ENCODE measurements around the gene USP34. TPM values are rescaled to one million over a fixed set of nuclear protein-coding genes. Genes with fewer than 3 reads are reported as not detected.

The USP34 gene
- total and polyA plus RNA-seq, 9 of the 15 experiments (the other 6 are each of a cell fraction or from before 2014, with no cell fraction given): 19.8 to 108 (median 67.8) TPM

- BruUV-seq (replicated peaks): no TSS peak
- DNase-seq (ENCODE audit: extremely low read depth in 1 of 4, low spot score in 3 of 4): no peak
- peak; percentile 23 for FAIRE-seq
- H3K79me2 ChIP-seq (ENCODE audit: control insufficient read depth, insufficient read depth, low read length): peaks cover 89% of the 10 kb centered on the region
- H3K9ac ChIP-seq (ENCODE audit: insufficient read depth in 1 of 2, low read depth in 2 of 2, low read length in 2 of 2): no peak overlapping the region
- CTCF ChIA-PET (ENCODE audit: low intra/inter-chr PET ratio): no interaction called here
- H3K4me3 ChIP-seq: no peak overlapping the region
- no peaks in the 10 kb centered on the region for H3K9me3 ChIP-seq (replicated peaks; ENCODE audit: control insufficient read depth, insufficient read depth, low read depth, low read length)
- H4K20me1 ChIP-seq (replicated peaks; ENCODE audit: control insufficient read depth, insufficient read depth, low read length): peaks cover 15% of the 10 kb centered on the region
- intact Hi-C loops (cut with micrococcal nuclease) (no loop called here), in situ Hi-C loops (cut with MboI) (no loop called here)
- H3K27ac ChIP-seq (ENCODE audit: extremely low read depth, low read depth, low read length): no peak overlapping the region
- no peak overlapping the region for H3K4me2 ChIP-seq (ENCODE audit: insufficient read depth, low read length)
- peaks cover 8 to 17% of the 10 kb centered on the region in 2 experiments; a peak in 4 of 5 replicates for H3K4me1 ChIP-seq (replicated peaks in 1 of 2; ENCODE audit: control insufficient read depth in 2 of 2, insufficient read depth in 2 of 2, low read length in 2 of 2)
- H2AFZ ChIP-seq (ENCODE audit: low read depth, low read length): no peak overlapping the region
- H3K27me3 ChIP-seq (ENCODE audit: control insufficient read depth in 2 of 2, insufficient read depth in 2 of 2, low read length in 2 of 2): no peaks in the 10 kb centered on the region
- POLR2A ChIA-PET: no interaction called here
- no peaks in the 10 kb centered on the region for H3K9me1 ChIP-seq (ENCODE audit: control insufficient read depth, insufficient read depth, low read length)
- peaks cover 35% of the 10 kb centered on the region; the same call in 2 of the 3 replicates for H3K36me3 ChIP-seq (ENCODE audit: control insufficient read depth, insufficient read depth, low read length)
- peak; percentile 50; the same call in 1 of the 2 replicates for TF ChIP-seq CEBPB (tag; IDR thresholded peaks at IDR 0.05)
- TF ChIP-seq TBP (optimal IDR thresholded peaks at IDR 0.05; ENCODE audit: low read depth, low read length): no peak
- TF ChIP-seq HDAC6 (IDR thresholded peaks at IDR 0.05; ENCODE audit: low read depth, low read length): no peak
- no peak for TF ChIP-seq ZNF408 (CRISPR knock-in tag; IDR thresholded peaks at IDR 0.05; ENCODE audit: low read depth)
- TF ChIP-seq CEBPG (CRISPR knock-in tag; IDR thresholded peaks at IDR 0.05): no peak
- TF ChIP-seq CEBPG (tag; conservative IDR thresholded peaks at IDR 0.05 in 1 of 2, IDR thresholded peaks at IDR 0.05 in 1 of 2): peak; percentile 64 to 71
- no peak for TF ChIP-seq GTF2A2 (tag; IDR thresholded peaks at IDR 0.05)
- peak; percentile 36 for TF ChIP-seq ATF3 (IDR thresholded peaks at IDR 0.05)
- no peak for TF ChIP-seq ATF3 (CRISPR knock-in tag; conservative IDR thresholded peaks at IDR 0.05)
- no peak for ATAC-seq
Observed at GRCh38 chr2:61419570-61419969, 51.3 kb downstream of the USP34 start.

Data from K562 (cell line).